Fibroblast of lung (primary cell): ENCODE measurements around the gene C1QTNF8. TPM values are rescaled to one million over a fixed set of nuclear protein-coding genes. Genes with fewer than 3 reads are reported as not detected.

Source experiments
- DNase-seq, 2 donors: peaks; one replicate each; pipeline versions ENCODE4 v3.0.0 to v3.0.0-alpha.2; 2010; ENCODE audit warnings: low read depth in 2 of 2
- H2AFZ ChIP-seq: 2 replicates; pipeline ENCODE4 v1.5.1; 2012; ENCODE audit warnings: low read length, control low read depth, inconsistent platforms
- H3K27ac ChIP-seq: 2 replicates; pipeline ENCODE4 v1.5.1; 2011; ENCODE audit warnings: low read length, control low read depth; ENCODE audit not compliant: insufficient read depth
- H3K27me3 ChIP-seq: 2 replicates; pipeline ENCODE4 v1.5.1; 2011; ENCODE audit warnings: mild to moderate bottlenecking, low read length; ENCODE audit not compliant: control insufficient read depth, insufficient read depth
- H3K36me3 ChIP-seq: 2 replicates; pipeline ENCODE4 v1.5.1; 2011; ENCODE audit warnings: low read length; ENCODE audit not compliant: control insufficient read depth, insufficient read depth
- H3K4me1 ChIP-seq: 2 replicates; pipeline ENCODE4 v1.5.1; 2011; ENCODE audit warnings: low read length; ENCODE audit not compliant: control insufficient read depth, insufficient read depth; ENCODE audit errors: extremely low read depth
- H3K4me2 ChIP-seq: 2 replicates; pipeline ENCODE4 v1.5.1; 2011; ENCODE audit warnings: low read length, control low read depth; ENCODE audit not compliant: insufficient read depth; ENCODE audit errors: extremely low read depth
- H3K4me3 ChIP-seq, 4 experiments: fragments of 200-600 bp in 1 of 4; sonication (generic) in 1 of 4; replicated peaks in 1 of 4; 2 replicates each; pipeline ENCODE4 v1.5.1; 2011 to 2016; ENCODE audit warnings: low read length in 4 of 4, low read depth in 3 of 4, mild to moderate bottlenecking in 3 of 4, control low read depth in 2 of 4, inconsistent platforms in 1 of 4, mixed read lengths in 1 of 4; ENCODE audit not compliant: insufficient read depth in 1 of 4; ENCODE audit errors: control extremely low read depth in 1 of 4
- H3K79me2 ChIP-seq: 2 replicates; pipeline ENCODE4 v1.5.1; 2012; ENCODE audit warnings: mild to moderate bottlenecking, low read length, inconsistent platforms; ENCODE audit not compliant: control insufficient read depth, insufficient read depth
- H3K9ac ChIP-seq: 2 replicates; pipeline ENCODE4 v1.5.1; 2011; ENCODE audit warnings: mild to moderate bottlenecking, low read length, control low read depth; ENCODE audit not compliant: insufficient read depth
- H3K9me3 ChIP-seq: 2 replicates; pipeline ENCODE4 v1.5.1; 2012; ENCODE audit warnings: low read depth, low read length; ENCODE audit not compliant: control insufficient read depth, insufficient read depth
- H4K20me1 ChIP-seq: 2 replicates; pipeline ENCODE4 v1.5.1; 2011; ENCODE audit warnings: low read length; ENCODE audit not compliant: control insufficient read depth, insufficient read depth; ENCODE audit errors: extremely low read depth
- CTCF ChIP-seq, 2 donors: IDR thresholded peaks in 1 of 2; conservative IDR thresholded peaks in 1 of 2; 1 replicate in 1 of 2; 2 replicates in 1 of 2; pipeline ENCODE4 v1.5.1; 2011 to 2012; ENCODE audit warnings: low read length in 2 of 2, control low read depth in 1 of 2, inconsistent platforms in 1 of 2, low read depth in 1 of 2, mild to moderate bottlenecking in 1 of 2
- EZH2 ChIP-seq: IDR thresholded peaks from 2 replicates; pipeline ENCODE4 v1.5.1; 2012; ENCODE audit warnings: low read length, control low read depth, mild to moderate bottlenecking; ENCODE audit errors: missing control alignments
- polyA plus RNA-seq, 2 donors: library from polyadenylated mRNA; depleted of rRNA in 1 of 2; stranded (reverse) in 1 of 2; unstranded in 1 of 2; fragments of >200 nt; gene quantifications; 2 replicates each; pipeline ENCODE4 v1.2.1, GENCODE V29; 2011 to 2012; ENCODE audit warnings: missing spikeins in 1 of 2
- total RNA-seq: library from RNA; depleted of rRNA; stranded (reverse); fragments of >200 nt; gene quantifications from 2 replicates; pipeline ENCODE4 v1.2.1, GENCODE V29; 2014

Gene C1QTNF8
- total and polyA plus RNA-seq, 2 donors (not counting 1 experiment from before 2014, with no cell fraction given): not detected

DNA sequence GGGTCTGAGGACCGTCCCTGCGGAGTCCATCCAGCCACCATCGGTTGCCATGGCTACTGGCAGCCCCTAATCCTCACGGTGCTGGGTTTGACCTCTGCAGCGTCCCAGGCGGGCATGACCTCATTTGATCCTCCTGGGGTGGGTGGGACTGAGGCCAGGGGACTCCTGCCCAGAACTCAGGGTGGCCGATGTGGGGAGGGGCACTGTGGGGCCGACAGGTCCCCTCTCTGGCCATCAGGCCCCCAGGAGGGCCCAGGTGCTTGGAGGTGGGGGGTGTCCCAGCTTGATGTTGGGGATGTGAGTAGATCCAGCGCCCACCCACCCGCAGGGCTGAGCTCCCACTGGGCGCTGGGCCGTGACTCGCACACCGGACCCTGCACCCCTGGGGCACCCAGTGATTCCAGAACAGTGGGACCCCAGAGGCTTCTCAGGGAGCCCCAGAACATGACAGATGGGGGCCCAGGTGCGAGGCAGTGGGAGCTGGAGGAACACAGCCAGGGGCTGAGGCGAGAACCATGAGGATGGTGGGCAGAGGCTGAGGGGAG lies 25.1 kb downstream of the C1QTNF8 start:
- no peak overlapping the region for H2AFZ ChIP-seq
- no peak for TF ChIP-seq CTCF (conservative IDR thresholded peaks at IDR 0.05 in 1 of 2, IDR thresholded peaks at IDR 0.05 in 1 of 2; ENCODE audit: low read depth in 1 of 2, low read length in 2 of 2)
- no peak overlapping the region for H3K4me3 ChIP-seq
- H3K4me2 ChIP-seq: no peak overlapping the region
- no peaks in the 10 kb centered on the region for H3K27me3 ChIP-seq
- H3K9me3 ChIP-seq: no peaks in the 10 kb centered on the region
- no peaks in the 10 kb centered on the region for H3K79me2 ChIP-seq
- H3K4me1 ChIP-seq: no peaks in the 10 kb centered on the region
- no peaks in the 10 kb centered on the region for H4K20me1 ChIP-seq
- DNase-seq: no peak
- H3K27ac ChIP-seq: no peak overlapping the region
- H3K9ac ChIP-seq: no peak overlapping the region
- no peaks in the 10 kb centered on the region for H3K36me3 ChIP-seq

GRCh38 chr16:1070084-1070863 lies 25.8 kb downstream of the C1QTNF8 start:
- Histone ChIP-seq H3K4me2 (no peak overlapping the region), H3K9me3 (no peaks in the 10 kb centered on the region), H3K4me3 (no peak overlapping the region), H3K36me3 (no peaks in the 10 kb centered on the region), H3K4me1 (no peaks in the 10 kb centered on the region), H3K27ac (no peak overlapping the region), H3K27me3 (no peaks in the 10 kb centered on the region), H2AFZ (no peak overlapping the region), H3K9ac (no peak overlapping the region), H3K79me2 (no peaks in the 10 kb centered on the region), H4K20me1 (no peaks in the 10 kb centered on the region)
- DNase-seq: no peak
- no peak for TF ChIP-seq CTCF (conservative IDR thresholded peaks at IDR 0.05 in 1 of 2, IDR thresholded peaks at IDR 0.05 in 1 of 2; ENCODE audit: low read depth in 1 of 2, low read length in 2 of 2)

DNA sequence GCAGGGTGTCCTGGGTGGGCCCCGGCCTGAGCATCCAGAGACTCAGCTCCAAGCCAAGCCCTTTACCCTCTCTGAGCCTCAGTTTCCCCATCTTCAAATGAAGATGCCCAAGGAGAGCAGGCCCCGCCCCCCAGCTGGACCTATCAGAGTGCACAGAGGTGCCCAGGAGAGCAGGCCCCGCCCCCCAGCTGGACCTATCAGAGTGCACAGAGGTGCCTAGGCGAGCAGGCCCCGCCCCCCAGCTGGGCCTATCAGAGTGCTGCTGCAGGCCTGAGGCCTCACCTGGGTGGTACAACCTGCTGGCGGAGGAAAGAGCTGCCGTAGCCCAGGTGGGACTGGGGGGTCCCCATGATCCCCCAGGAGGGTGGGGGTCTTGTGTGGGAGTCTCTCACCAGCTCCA lies 26.9 kb downstream of the C1QTNF8 start:
- Histone ChIP-seq H3K27me3 (no peaks in the 10 kb centered on the region), H2AFZ (no peak overlapping the region), H4K20me1 (no peaks in the 10 kb centered on the region), H3K9me3 (no peaks in the 10 kb centered on the region), H3K27ac (no peak overlapping the region), H3K79me2 (no peaks in the 10 kb centered on the region), H3K4me3 (no peak overlapping the region), H3K4me2 (no peak overlapping the region), H3K4me1 (no peaks in the 10 kb centered on the region), H3K36me3 (no peaks in the 10 kb centered on the region), H3K9ac (no peak overlapping the region)
- no peak for DNase-seq
- TF ChIP-seq EZH2 (no peak), CTCF (conservative IDR thresholded peaks at IDR 0.05 in 1 of 2, IDR thresholded peaks at IDR 0.05 in 1 of 2; ENCODE audit: low read depth in 1 of 2, low read length in 2 of 2) (no peak)
